Measurements from ENCODE around the gene CXCL11.

DNA sequence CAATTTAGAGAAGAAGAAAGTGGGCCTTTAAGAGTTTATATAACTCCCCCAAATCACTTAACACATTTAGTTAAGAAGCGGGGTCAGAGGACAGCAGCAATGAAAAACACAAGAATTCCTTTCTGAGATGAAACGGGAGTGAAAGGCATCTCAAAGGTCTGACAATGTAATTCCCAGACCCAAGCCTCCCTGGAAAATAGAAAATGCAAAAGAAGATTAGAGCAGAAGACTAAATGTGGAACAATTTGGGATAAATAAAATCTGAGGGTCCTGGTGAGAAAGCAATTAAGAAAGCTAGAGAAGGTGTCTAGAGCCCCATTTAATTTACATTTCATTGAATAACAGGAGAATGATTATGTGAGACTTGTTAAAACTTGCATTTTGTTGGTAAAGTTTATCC, 19.6 kb upstream of the CXCL11 start:
- TF ChIP-seq, protein P1, sequence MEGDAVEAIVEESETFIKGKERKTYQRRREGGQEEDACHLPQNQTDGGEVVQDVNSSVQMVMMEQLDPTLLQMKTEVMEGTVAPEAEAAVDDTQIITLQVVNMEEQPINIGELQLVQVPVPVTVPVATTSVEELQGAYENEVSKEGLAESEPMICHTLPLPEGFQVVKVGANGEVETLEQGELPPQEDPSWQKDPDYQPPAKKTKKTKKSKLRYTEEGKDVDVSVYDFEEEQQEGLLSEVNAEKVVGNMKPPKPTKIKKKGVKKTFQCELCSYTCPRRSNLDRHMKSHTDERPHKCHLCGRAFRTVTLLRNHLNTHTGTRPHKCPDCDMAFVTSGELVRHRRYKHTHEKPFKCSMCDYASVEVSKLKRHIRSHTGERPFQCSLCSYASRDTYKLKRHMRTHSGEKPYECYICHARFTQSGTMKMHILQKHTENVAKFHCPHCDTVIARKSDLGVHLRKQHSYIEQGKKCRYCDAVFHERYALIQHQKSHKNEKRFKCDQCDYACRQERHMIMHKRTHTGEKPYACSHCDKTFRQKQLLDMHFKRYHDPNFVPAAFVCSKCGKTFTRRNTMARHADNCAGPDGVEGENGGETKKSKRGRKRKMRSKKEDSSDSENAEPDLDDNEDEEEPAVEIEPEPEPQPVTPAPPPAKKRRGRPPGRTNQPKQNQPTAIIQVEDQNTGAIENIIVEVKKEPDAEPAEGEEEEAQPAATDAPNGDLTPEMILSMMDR (conservative IDR thresholded peaks at IDR 0.05; ENCODE audit: low read depth in 2 of 2), result no peak
- TF ChIP-seq POLR2AphosphoS5 (IDR thresholded peaks at IDR 0.05; ENCODE audit: low read depth) (no peak), CREB1 (CRISPR knock-in tag; IDR thresholded peaks at IDR 0.05; ENCODE audit: low read depth) (no peak), EZH2 (IDR thresholded peaks at IDR 0.05; ENCODE audit: low read depth, unreplicated experiment) (no peak), STAT1 (IDR thresholded peaks at IDR 0.05; ENCODE audit: unreplicated experiment) (no peak), EZH2phosphoT487 (IDR thresholded peaks at IDR 0.05; ENCODE audit: unreplicated experiment) (no peak), JUNB (IDR thresholded peaks at IDR 0.05; ENCODE audit: unreplicated experiment) (no peak), ZNF331 (CRISPR knock-in tag; IDR thresholded peaks at IDR 0.05; ENCODE audit: low read depth) (no peak)
- TF ChIP-seq, protein P2, sequence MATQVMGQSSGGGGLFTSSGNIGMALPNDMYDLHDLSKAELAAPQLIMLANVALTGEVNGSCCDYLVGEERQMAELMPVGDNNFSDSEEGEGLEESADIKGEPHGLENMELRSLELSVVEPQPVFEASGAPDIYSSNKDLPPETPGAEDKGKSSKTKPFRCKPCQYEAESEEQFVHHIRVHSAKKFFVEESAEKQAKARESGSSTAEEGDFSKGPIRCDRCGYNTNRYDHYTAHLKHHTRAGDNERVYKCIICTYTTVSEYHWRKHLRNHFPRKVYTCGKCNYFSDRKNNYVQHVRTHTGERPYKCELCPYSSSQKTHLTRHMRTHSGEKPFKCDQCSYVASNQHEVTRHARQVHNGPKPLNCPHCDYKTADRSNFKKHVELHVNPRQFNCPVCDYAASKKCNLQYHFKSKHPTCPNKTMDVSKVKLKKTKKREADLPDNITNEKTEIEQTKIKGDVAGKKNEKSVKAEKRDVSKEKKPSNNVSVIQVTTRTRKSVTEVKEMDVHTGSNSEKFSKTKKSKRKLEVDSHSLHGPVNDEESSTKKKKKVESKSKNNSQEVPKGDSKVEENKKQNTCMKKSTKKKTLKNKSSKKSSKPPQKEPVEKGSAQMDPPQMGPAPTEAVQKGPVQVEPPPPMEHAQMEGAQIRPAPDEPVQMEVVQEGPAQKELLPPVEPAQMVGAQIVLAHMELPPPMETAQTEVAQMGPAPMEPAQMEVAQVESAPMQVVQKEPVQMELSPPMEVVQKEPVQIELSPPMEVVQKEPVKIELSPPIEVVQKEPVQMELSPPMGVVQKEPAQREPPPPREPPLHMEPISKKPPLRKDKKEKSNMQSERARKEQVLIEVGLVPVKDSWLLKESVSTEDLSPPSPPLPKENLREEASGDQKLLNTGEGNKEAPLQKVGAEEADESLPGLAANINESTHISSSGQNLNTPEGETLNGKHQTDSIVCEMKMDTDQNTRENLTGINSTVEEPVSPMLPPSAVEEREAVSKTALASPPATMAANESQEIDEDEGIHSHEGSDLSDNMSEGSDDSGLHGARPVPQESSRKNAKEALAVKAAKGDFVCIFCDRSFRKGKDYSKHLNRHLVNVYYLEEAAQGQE (IDR thresholded peaks at IDR 0.05; ENCODE audit: unreplicated experiment), result no peak
